Sigmoid colon (tissue), 7 donors: Measurements from ENCODE around the gene VANGL1. TPM values are rescaled to one million over a fixed set of nuclear protein-coding genes. Genes with fewer than 3 reads are reported as not detected.

Experiments
- DNase-seq: peaks from one replicate; pipeline ENCODE4 v3.0.0-alpha.2; 2019
- H3K27ac ChIP-seq, 4 donors: fragments of 200-600 bp; sonication (generic); one replicate each; pipeline ENCODE4 v1.5.1; 2016 to 2019; ENCODE audit warnings: mild to moderate bottlenecking in 1 of 4
- H3K27me3 ChIP-seq, 3 donors: fragments of 200-600 bp; sonication (generic); one replicate each; pipeline ENCODE4 v1.5.1; 2019; ENCODE audit warnings: mild to moderate bottlenecking in 1 of 3
- H3K36me3 ChIP-seq, 4 donors: fragments of 200-600 bp; sonication (generic); one replicate each; pipeline ENCODE4 v1.5.1; 2016 to 2019
- H3K4me1 ChIP-seq, 4 donors: fragments of 200-600 bp; sonication (generic); one replicate each; pipeline ENCODE4 v1.5.1; 2017 to 2019
- H3K4me3 ChIP-seq, 4 donors: fragments of 200-600 bp; sonication (generic); one replicate each; pipeline ENCODE4 v1.5.1; 2017 to 2019; ENCODE audit warnings: mild to moderate bottlenecking in 2 of 4, moderate library complexity in 1 of 4
- H3K9me3 ChIP-seq, 4 donors: fragments of 200-600 bp in 3 of 4; sonication (generic) in 3 of 4; one replicate each; pipeline versions ENCODE4 v1.5.1 to v1.6.1; 2013 to 2019
- CTCF ChIP-seq, 4 experiments: fragments of 450-650 bp in 3 of 4; fragments of 200-600 bp in 1 of 4; IDR thresholded peaks; one replicate each; pipeline ENCODE4 v1.5.1; 2016 to 2019; ENCODE audit warnings: antibody characterized with exemption in 4 of 4, mild to moderate bottlenecking in 3 of 4, moderate library complexity in 2 of 4
- EP300 ChIP-seq, 4 donors: sonication (generic); formaldehyde crosslinking; IDR thresholded peaks; one replicate each; pipeline ENCODE4 v1.6.1; 2017; ENCODE audit warnings: antibody characterized with exemption in 4 of 4
- POLR2A ChIP-seq, 2 donors: fragments of 450-650 bp; IDR thresholded peaks; one replicate each; pipeline ENCODE4 v1.6.1; 2016; ENCODE audit warnings: antibody characterized with exemption in 2 of 2, mild to moderate bottlenecking in 2 of 2, moderate library complexity in 2 of 2
- POLR2AphosphoS5 ChIP-seq, 4 donors: sonication (generic); formaldehyde crosslinking; IDR thresholded peaks; one replicate each; pipeline ENCODE4 v1.6.1; 2017; ENCODE audit warnings: antibody characterized with exemption in 4 of 4
- WGBS, 2 donors: extraction: QIAGEN DNeasy Blood & Tissue Kit; methylation state at CpG; one replicate each; pipeline ENCODE4 v1.1.7; 2013; 5-methylcytosine and 5-hydroxymethylcytosine counted together
- intact Hi-C: fragments of 100-400 bp; cut with DNase I; formaldehyde crosslinking; loops from one replicate; pipeline ENCODE4 v1.15.1; 2023
- polyA plus RNA-seq, 3 donors: library from polyadenylated mRNA; stranded (reverse); fragments of 200-250 nt; gene quantifications; one replicate each; pipeline ENCODE4 v1.2.3, GENCODE V29; 2013
- total RNA-seq, 4 donors: library from RNA; depleted of rRNA; stranded (reverse); fragments of >200 nt; gene quantifications; one replicate each; pipeline ENCODE4 v1.1.0, GENCODE V29; 2016
- donor health status: healthy with polysubstance abuse.
- donor health status: Bipolar disorder and iron deficiency.
- donor health status: healthy.

Gene VANGL1
- total and polyA plus RNA-seq, 7 donors = 1.2 to 14.7 (median 7.1) TPM

GRCh38 chr1:115682792-115683191, 41.0 kb downstream of the VANGL1 start:
- Histone ChIP-seq H3K27ac (no peak overlapping the region), H3K36me3 (peaks cover 8 to 50% (median 18%) of the 10 kb centered on the region in 4 donors), H3K4me1 (peaks cover 0 to 34% (median 29%) of the 10 kb centered on the region in 4 donors), H3K27me3 (no peaks in the 10 kb centered on the region), H3K9me3 (no peaks in the 10 kb centered on the region), H3K4me3 (no peak overlapping the region)
- TF ChIP-seq POLR2A (IDR thresholded peaks at IDR 0.05) = no peak
- no peak for TF ChIP-seq CTCF (IDR thresholded peaks at IDR 0.05)
- TF ChIP-seq EP300 (IDR thresholded peaks at IDR 0.05) = no peak
- no peak for TF ChIP-seq POLR2AphosphoS5 (IDR thresholded peaks at IDR 0.05)
- DNase-seq = no peak
- WGBS, 2 donors = 94 to 98% methylated on average over 4 of the region's 4 CpGs
- intact Hi-C loops = no loop called here

- intact Hi-C loops = no loop called here
- DNase-seq = no peak
- Histone ChIP-seq H3K27ac (no peak overlapping the region), H3K9me3 (no peaks in the 10 kb centered on the region), H3K4me1 (peaks cover 0 to 10% (median 5%) of the 10 kb centered on the region in 4 donors), H3K27me3 (no peaks in the 10 kb centered on the region), H3K36me3 (peaks cover 14 to 64% (median 22%) of the 10 kb centered on the region in 4 donors), H3K4me3 (no peak overlapping the region)
- WGBS, 2 donors = 94 to 96% methylated on average over 14 of the region's 14 CpGs
- no peak for TF ChIP-seq POLR2A (IDR thresholded peaks at IDR 0.05)
- no peak for TF ChIP-seq CTCF (IDR thresholded peaks at IDR 0.05)
- TF ChIP-seq EP300 (IDR thresholded peaks at IDR 0.05) = no peak
- TF ChIP-seq POLR2AphosphoS5 (IDR thresholded peaks at IDR 0.05) = no peak
Observed at GRCh38 chr1:115685029-115685705, 43.4 kb downstream of the VANGL1 start.

GRCh38 chr1:115687744-115688143, 46.0 kb downstream of the VANGL1 start:
- Histone ChIP-seq H3K4me3 (no peak overlapping the region), H3K4me1 (no peaks in the 10 kb centered on the region), H3K27ac (no peak overlapping the region), H3K36me3 (peaks cover 20 to 82% (median 36%) of the 10 kb centered on the region in 4 donors), H3K9me3 (no peaks in the 10 kb centered on the region), H3K27me3 (no peaks in the 10 kb centered on the region)
- WGBS, 2 donors = 94% methylated on average over 3 of the region's 3 CpGs
- DNase-seq = no peak
- TF ChIP-seq CTCF (IDR thresholded peaks at IDR 0.05) (no peak), POLR2A (IDR thresholded peaks at IDR 0.05) (no peak), EP300 (IDR thresholded peaks at IDR 0.05) (no peak), POLR2AphosphoS5 (IDR thresholded peaks at IDR 0.05) (no peak)
- intact Hi-C loops = no loop called here

GRCh38 chr1:115690972-115691371, 49.2 kb downstream of the VANGL1 start:
- Histone ChIP-seq H3K4me3 (no peak overlapping the region), H3K27me3 (no peaks in the 10 kb centered on the region), H3K9me3 (no peaks in the 10 kb centered on the region), H3K36me3 (peaks cover 11 to 50% (median 21%) of the 10 kb centered on the region in 4 donors), H3K27ac (no peak overlapping the region), H3K4me1 (no peaks in the 10 kb centered on the region)
- DNase-seq = no peak
- TF ChIP-seq POLR2AphosphoS5 (IDR thresholded peaks at IDR 0.05) (no peak), POLR2A (IDR thresholded peaks at IDR 0.05) (no peak), CTCF (IDR thresholded peaks at IDR 0.05) (no peak), EP300 (IDR thresholded peaks at IDR 0.05) (no peak)
- WGBS, 2 donors = 91 to 94% methylated on average over 8 of the region's 8 CpGs
- intact Hi-C loops = no loop called here
